ENCODE data around the gene CAMK2G.

- TF ChIP-seq TAF1 (IDR thresholded peaks at IDR 0.05; ENCODE audit: borderline replicate concordance, insufficient read depth, low read length) (no peak), POLR2AphosphoS5 (IDR thresholded peaks at IDR 0.05; ENCODE audit: low read depth, low read length) (no peak), REST (IDR thresholded peaks at IDR 0.05; ENCODE audit: insufficient read depth in 1 of 2, low read depth in 2 of 2, low read length in 2 of 2) (no peak)
Measured at GRCh38 chr10:73796766-73797165, 77.6 kb downstream of the CAMK2G start.
